Inflammatory macrophage (primary cell): ENCODE data around the gene KBTBD8.

Source experiments
- DNase-seq, 2 donors: peaks; one replicate each; pipeline ENCODE4 v3.0.0-alpha.2; 2020 to 2022

KBTBD8 gene

GRCh38 chr3:66998904-66999235 is 763 bp downstream of the KBTBD8 start:
- DNase-seq = peak in 1 of 2 donors; percentile 32

GRCh38 chr3:67000009-67000408 is 1.9 kb downstream of the KBTBD8 start:
- DNase-seq = peak; percentile 85 to 95

DNA sequence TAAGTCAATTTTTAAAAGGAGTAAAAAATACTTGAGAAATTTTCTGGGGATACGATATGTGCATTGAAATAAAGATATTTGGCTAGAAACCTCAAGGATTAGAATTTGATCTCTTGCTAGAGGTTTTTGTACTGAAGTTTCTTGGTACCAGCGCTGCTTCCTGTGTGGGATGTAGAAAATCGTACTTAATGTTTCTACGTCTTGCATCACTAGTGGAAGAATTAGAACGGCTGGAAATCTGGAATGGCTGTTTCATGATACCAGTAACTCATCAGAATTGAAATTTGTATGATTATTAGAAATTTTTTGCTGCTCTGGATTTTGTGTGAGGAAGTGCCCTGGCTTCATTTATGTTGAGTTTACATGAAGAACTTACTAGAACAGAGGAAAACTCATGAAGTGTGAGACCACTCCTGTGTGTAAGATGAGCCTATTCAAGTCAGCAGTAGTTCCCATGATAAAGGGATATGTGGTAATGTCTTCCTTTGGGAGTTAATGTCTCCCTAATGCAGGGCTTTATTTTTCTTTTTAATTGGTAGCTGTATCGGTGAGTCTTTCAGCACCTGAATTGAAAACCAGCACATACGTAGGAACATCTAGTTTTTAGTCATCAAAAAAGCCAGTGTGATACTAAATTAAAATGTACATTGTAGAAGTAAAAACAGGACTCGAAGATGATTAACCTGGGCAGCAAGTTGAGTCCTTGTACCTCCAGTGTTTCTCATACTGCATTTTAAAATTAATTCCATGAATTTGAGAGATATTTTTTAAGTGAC is 3.2 kb downstream of the KBTBD8 start:
- DNase-seq = peak; percentile 43 to 55

DNA sequence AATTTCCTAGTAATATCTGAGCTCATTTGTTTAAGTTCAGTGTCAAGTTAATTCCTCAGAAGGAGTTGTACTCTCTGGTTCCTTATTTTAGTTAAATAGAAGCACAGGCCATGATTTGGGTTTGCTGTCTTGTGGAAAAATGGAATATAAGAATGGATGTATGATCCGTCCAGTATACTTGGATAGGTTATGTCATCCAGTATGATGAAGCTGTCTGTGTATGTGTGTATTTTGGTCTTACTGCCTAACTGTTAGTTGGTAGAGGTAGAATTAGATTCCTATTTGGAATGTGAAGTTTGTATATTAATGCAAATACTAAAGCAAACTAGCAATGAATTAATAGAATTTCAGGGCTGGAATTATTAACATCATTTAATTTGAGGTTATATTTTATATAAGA is 7.9 kb downstream of the KBTBD8 start:
- DNase-seq = no peak

DNA sequence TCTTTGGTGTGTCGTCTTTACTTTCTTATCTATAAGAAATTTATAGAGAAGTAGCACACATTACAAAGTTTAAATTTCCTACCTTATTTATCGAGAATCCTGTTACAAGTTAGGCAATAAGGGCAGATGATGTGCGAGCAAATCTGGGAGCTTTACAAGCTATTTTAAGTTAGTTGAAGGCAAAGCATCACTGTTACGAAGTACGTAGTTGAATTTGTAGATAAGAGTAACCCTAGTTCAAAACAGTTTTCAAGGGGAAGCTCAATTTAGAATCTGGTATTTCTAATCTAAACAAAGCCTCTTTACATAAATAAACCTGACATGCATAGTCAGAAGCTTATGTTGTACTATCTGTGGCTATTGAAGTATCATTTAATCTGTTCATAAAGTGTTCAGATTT is 8.4 kb downstream of the KBTBD8 start:
- no peak for DNase-seq

- DNase-seq = no peak
Measured at GRCh38 chr3:67008388-67008787, 10.3 kb downstream of the KBTBD8 start.

DNA sequence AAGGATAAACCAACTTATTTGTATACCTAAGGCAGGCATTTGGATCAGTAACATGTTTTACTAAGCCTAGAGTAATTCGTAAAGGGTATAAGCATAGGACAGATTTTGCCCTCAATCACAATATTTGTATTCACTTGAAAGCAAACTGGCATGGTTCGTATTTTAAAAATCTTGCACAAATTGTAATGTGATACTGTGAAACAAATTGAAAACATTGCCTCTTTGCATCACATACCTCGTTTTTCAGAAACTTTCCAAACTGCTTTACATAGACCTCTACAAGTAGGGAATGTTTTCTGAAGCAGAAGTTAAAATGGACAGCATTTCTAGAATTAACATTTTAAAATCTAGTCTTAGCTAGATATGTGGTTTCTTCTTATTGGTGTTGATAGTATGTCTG is 11.6 kb downstream of the KBTBD8 start:
- DNase-seq = no peak

DNA sequence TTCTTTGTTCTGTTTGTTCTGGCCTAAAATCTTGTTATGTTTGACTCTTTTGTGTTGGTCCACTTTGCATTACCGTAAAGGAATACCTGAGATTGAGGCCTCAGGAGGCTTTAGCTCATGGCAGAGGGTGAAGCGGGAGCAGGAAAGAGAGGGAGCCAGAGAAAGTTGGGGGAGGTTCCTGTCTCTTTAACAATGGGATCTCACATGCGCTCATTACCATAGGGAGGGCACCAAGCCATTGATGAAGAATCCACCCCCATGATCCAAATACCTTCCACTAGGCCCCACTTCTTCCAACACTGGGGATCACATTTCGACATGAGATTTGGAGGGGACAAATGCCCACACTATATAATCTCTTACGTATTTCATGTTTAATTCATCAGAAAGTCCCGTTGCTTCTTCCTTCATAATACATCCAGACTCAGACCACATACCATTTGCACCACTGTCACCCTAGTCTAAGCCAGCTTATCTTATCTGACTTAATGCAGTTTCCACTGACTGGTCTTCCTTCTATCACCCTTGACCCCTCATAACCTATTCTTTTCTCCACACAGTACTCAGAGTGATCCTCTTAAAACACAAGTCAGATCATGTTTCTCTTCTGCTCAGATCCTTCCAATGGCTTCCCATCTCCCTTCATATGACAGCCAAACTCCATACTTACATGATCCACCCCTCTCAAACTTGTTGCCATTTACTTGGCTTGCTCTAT is 13.5 kb downstream of the KBTBD8 start:
- no peak for DNase-seq

DNA sequence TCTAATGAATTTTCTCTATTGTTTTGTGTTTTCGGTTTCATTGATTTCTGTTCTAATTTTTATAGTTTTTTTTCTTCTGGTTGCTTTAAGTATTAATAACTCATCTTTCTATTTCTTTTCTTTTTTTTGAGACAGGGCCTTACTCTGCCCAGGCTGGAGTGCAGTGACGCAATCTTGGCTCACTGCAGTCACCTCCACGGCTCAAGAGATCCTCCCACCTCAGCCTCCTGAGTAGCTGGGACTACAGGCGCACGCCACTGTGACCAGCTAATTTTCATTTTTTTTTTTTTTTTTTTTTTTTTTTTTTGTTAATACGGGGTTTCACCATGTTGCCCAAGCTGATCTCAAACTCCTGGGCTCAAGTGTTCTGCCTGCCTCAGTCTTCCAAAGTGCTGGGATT is 14.5 kb downstream of the KBTBD8 start:
- no peak for DNase-seq

GRCh38 chr3:67015702-67016484 is 17.8 kb downstream of the KBTBD8 start:
- no peak for DNase-seq

- no peak for DNase-seq
Measured at GRCh38 chr3:67016522-67017080, 18.5 kb downstream of the KBTBD8 start.

- no peak for DNase-seq
Measured at GRCh38 chr3:67017211-67017610, 19.1 kb downstream of the KBTBD8 start.

DNA sequence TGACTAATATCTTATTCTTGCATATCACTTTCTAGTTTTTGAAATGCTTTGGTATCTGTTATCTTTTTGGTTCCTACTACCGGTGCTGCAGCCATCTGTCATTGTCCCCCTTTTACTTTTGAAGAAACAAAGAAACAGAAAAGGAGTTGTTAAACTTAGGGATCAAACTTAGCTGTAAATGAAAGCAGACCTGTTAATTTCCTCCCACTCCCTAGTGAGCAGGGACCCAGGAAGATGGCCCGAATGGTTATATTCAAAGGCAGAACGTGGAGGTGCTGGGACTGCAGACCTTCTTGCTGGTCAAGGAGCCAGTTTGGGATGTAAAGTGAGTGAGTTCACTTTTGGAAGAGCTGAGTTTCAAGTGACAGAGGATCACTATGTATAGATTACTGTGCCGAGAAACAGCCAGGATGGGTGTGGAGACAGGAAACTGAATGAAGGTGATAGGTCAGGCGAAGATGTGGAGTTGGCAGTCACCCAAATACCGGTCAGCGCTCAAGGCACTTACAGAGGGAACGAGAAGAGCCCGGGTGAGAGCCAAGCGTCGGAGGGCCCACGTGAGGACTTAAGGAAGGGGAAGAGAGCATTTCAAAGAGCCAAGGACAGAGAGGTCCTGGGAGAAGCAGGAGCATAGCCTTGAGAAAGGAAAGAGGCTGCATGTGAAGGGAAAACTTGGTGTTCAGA is 20.1 kb downstream of the KBTBD8 start:
- DNase-seq = peak; percentile 21 to 33

DNA sequence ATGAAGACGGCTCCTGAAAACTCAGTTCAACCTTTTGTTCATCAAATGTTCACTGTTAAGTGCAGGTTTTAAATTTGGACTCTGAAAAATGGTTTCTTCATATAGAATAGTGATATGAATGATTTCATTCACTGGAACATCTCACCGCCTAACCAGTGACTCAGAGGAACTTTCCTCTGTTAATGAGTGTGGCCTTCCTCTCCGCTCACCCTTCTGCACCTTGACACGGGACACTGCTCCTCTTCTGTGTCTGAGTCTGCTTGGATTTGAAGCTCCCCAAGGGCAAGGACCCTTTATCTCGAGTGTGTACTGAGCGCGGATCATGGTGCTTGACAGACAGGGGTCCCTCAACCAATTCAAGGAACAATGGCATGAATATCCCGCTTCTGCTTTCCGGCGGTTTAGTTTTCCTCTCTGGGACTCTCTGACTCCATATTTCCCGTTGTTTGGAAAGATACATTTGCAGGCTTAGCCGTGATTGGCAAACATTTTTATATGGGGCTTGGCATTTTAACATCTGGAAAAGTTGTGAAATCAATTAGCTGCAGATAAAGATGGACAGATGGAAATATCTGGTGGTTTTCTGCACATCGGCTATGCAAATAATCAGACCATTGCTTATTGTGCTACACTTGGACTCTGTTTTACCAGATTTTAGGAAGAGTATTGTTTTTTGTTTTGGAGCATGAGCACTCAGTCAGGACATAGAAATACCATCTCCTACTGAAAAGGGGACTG is 20.9 kb downstream of the KBTBD8 start:
- no peak for DNase-seq

- no peak for DNase-seq
Measured at GRCh38 chr3:67028001-67028784, 30.1 kb downstream of the KBTBD8 start.

GRCh38 chr3:67030785-67031740 is 33.0 kb downstream of the KBTBD8 start:
- DNase-seq = peak in 1 of 2 donors; percentile 35

GRCh38 chr3:67031986-67032385 is 33.9 kb downstream of the KBTBD8 start:
- no peak for DNase-seq

DNA sequence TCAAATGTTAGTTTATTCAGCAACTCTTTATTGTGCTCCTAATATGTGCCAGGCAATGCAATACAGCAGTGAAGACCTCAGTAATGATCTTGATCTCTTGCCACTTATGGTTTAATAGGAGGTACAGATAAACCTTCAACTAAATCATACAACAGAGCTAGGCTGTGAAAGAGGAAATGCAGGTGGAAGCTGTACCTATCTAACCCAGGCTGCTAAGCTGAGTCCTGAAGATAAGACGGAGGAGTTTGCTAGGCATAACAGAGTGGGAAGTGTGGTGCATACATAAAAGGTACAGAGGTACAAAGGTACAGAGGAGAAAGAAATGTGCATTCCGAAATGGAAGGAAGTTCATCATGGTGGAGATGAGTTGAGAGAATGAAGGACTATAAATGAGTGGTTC is 35.0 kb downstream of the KBTBD8 start:
- DNase-seq = no peak

- no peak for DNase-seq
Measured at GRCh38 chr3:67034371-67034770, 36.3 kb downstream of the KBTBD8 start.

DNA sequence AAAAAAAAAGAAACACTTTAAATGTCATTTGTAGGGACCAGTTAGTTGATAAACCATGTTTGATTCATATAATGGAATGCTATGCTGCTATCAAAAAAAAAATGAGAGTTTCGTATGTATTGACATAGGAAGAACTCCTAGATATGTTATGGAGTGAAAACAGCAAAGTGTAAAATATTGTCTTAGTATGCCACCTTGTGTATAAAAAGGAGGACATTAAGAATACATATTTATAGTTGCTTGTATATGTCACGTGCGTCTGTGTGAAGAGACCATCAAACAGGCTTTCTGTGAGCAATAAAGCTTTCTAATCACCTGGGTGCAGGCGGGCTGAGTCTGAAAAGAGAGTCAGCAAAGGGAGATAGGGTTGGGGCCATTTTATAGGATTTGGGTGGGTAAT is 39.5 kb downstream of the KBTBD8 start:
- peak in 1 of 2 donors; percentile 44 for DNase-seq
